ENCODE results near the gene TIMM50.

GRCh38 chr19:39434123-39435076, 46.2 kb upstream of the TIMM50 start:
- TF ChIP-seq CTCF (IDR thresholded peaks at IDR 0.05; ENCODE audit: insufficient read depth, low read depth, low read length) = no peak
- no peak for TF ChIP-seq EZH2 (IDR thresholded peaks at IDR 0.05; ENCODE audit: insufficient read depth, low read length)

All from astrocyte (in vitro differentiated cells and primary cell).